ENCODE data around the gene F8.
A peak's percentile ranks its signal among the peaks of the same experiment; 100 is the strongest.

Gene F8

DNA sequence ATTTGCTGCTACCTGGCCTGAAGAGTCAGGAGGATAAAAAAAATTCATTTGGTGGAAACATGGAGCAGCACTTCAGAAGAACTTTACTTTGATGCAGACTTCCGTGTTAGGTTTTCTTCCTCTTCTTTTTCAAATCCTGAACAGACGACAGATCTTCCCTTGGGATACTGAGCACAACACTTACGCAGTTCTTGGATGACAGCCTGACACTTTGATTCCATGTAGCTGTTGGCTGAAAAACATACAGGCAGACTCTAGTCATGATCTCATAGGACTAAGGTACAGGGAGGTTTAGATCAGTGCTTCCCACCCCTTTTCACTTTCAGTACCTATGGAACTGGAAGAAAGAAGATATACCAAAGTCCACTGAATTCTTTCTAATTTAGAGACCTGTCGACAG lies 39.2 kb upstream of the F8 start:
- TF ChIP-seq POLR2AphosphoS5 (IDR thresholded peaks at IDR 0.05; ENCODE audit: low read depth, low read length) (no peak), SIN3A (IDR thresholded peaks at IDR 0.05; ENCODE audit: borderline replicate concordance, insufficient read depth, low read length) (no peak), TAF1 (IDR thresholded peaks at IDR 0.05; ENCODE audit: borderline replicate concordance, insufficient read depth, low read length) (no peak), REST (IDR thresholded peaks at IDR 0.05; ENCODE audit: insufficient read depth in 1 of 2, low read depth in 2 of 2, low read length in 2 of 2) (no peak), FOXP2 (optimal IDR thresholded peaks at IDR 0.05; ENCODE audit: borderline replicate concordance, extremely low read depth, extremely low read length, insufficient read depth) (no peak)

DNA sequence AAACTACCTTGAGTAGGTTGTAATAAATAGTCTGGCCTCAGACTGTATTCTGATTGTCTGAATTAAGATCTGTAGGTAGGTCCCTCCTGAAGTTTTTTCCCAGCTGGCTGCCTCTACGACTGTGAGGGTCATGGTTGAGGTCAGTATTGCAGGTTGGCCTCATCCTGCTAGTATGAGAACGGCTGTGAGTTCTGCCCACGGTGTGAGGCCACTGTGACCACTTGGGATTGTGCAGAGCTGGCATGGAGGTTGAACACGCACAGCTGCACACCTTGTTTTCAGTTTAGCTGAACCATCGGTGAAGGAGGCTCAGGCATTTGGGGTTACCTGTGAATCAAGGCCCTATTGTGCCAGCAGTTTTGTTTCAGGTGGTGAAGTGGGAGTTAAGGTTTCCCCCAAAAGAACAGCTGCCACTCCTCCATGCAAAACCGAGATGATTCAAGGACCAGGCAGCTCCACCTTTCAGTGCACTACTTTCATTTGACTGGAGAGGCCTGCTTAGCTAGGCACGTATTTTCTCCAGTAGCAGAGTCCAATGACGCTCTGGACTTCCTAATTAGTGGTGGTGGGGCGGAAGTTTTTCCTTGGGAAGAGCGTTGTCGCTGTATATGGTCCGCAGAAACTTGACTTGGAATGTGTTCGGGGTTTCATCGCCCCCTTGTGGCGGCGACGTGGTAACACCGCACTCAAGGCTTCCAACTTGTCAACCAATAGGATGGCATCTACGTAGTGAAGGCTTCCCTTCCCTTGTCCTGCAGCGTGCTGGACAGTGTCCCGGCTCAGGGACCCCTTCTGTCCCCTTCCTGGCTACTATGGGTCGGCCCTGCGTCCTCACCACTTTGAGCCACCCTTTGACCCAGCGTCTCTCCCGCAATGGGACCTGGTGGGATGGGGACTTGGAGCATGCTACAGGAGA lies 34.6 kb upstream of the F8 start:
- TF ChIP-seq TAF1 (IDR thresholded peaks at IDR 0.05; ENCODE audit: borderline replicate concordance, insufficient read depth, low read length) (no peak), SIN3A (IDR thresholded peaks at IDR 0.05; ENCODE audit: borderline replicate concordance, insufficient read depth, low read length) (no peak), POLR2AphosphoS5 (IDR thresholded peaks at IDR 0.05; ENCODE audit: low read depth, low read length) (no peak), REST (IDR thresholded peaks at IDR 0.05; ENCODE audit: insufficient read depth in 1 of 2, low read depth in 2 of 2, low read length in 2 of 2) (peak; percentile 58 to 80; a peak in 3 of 4 replicates)

- TF ChIP-seq POLR2AphosphoS5 (IDR thresholded peaks at IDR 0.05; ENCODE audit: low read depth, low read length) (no peak), TAF1 (IDR thresholded peaks at IDR 0.05; ENCODE audit: borderline replicate concordance, insufficient read depth, low read length) (no peak)
Observed at GRCh38 chrX:155056471-155056870, 33.9 kb upstream of the F8 start.

DNA sequence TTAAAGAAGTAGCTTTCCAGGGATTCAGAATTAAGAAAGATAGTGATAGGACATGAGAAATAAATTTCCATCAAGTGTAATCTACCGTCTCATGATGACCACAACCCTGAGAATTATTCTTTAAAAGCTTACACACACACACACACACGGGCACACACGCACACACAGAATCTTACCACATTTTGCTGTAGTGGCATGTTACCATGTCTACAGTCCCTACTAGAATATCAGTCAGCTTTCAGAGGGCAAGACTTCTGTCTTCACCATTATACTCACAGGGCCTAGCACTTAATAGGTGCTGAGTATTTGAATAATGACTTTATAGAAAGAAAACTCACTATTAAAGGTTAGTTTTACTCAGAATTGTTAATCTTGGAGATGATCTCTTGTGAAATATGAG lies 33.0 kb upstream of the F8 start:
- TF ChIP-seq FOXP2 (optimal IDR thresholded peaks at IDR 0.05; ENCODE audit: borderline replicate concordance, extremely low read depth, extremely low read length, insufficient read depth) (no peak), SIN3A (IDR thresholded peaks at IDR 0.05; ENCODE audit: borderline replicate concordance, insufficient read depth, low read length) (no peak), REST (IDR thresholded peaks at IDR 0.05; ENCODE audit: insufficient read depth in 1 of 2, low read depth in 2 of 2, low read length in 2 of 2) (no peak), TAF1 (IDR thresholded peaks at IDR 0.05; ENCODE audit: borderline replicate concordance, insufficient read depth, low read length) (no peak), POLR2AphosphoS5 (IDR thresholded peaks at IDR 0.05; ENCODE audit: low read depth, low read length) (no peak)

DNA sequence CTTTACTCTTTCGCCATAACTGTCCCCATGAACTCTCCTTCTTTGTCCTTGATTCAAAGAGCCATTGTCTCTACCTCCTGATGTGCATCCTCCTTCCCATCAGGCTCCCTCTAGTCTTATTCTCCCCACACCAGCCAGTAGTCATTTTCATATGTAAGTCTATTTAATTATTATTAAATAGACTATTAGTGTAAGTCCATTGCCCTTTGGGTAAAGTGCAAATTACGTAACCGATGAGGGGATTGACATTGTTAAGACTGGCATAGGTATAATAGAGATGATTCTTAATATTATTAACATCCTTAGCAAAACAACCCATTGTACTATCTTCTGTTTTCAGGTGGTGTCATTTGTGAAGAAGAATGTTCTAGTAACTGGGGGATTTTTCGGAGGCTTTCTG lies 31.7 kb upstream of the F8 start:
- TF ChIP-seq REST (IDR thresholded peaks at IDR 0.05; ENCODE audit: insufficient read depth in 1 of 2, low read depth in 2 of 2, low read length in 2 of 2) = no peak
- no peak for TF ChIP-seq FOXP2 (optimal IDR thresholded peaks at IDR 0.05; ENCODE audit: borderline replicate concordance, extremely low read depth, extremely low read length, insufficient read depth)
- TF ChIP-seq TAF1 (IDR thresholded peaks at IDR 0.05; ENCODE audit: borderline replicate concordance, insufficient read depth, low read length) = no peak
- TF ChIP-seq POLR2AphosphoS5 (IDR thresholded peaks at IDR 0.05; ENCODE audit: low read depth, low read length) = no peak
- no peak for TF ChIP-seq SIN3A (IDR thresholded peaks at IDR 0.05; ENCODE audit: borderline replicate concordance, insufficient read depth, low read length)
